A172 (cell line): ENCODE data around the gene RPL37A. TPM values are rescaled to one million over a fixed set of nuclear protein-coding genes. Genes with fewer than 3 reads are reported as not detected.

Experiments
- DNase-seq: peaks from one replicate; pipeline ENCODE4 v3.0.0-alpha.2; 2015; ENCODE audit warnings: low spot score
- total RNA-seq: library from RNA; depleted of rRNA; stranded (reverse); fragments of >200 nt; shearing (Covaris generic); gene quantifications from 2 replicates; pipeline ENCODE4 v1.2.3, GENCODE V29; 2014; rRNA removed

Gene RPL37A
- total RNA-seq, 1 experiment from 2014 or later: 1,454 TPM

- no peak for DNase-seq
Observed at GRCh38 chr2:216548901-216549331, 50.3 kb downstream of the RPL37A start.

DNA sequence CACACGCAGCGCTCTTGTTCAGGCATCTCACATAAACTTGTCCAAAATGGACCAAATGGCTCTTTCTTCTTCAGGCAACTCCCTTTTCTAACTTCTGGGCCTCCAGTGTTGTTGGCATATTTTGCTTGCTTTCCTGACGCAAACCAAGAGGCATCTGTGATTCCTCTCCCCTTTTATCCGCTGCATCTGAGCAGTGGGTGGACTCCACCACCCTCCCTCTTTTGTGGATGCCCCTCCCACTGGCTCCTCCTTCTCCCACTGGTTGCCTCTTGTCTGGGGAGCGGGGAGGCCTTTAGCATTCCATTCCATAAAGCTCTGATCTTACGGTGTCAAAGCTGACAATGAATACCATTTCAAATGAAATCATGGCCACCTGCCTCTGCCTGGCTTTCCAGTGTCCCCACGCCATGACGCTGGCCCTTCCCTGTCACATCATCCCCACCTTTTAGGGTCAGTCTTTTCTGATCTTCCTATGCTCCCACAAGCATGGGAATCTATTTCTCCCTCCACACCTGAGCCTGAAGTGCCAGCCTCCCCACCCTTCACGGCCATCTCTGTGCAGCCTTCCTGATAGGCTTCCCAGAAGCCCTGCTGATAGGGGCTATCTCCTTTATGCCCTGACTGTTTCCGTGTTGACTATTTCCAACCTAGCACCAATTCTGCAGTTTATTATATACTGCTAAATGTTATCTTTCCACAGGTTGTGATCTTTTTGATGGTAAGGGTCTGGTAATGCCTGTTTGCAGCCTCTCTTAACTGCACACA, 51.5 kb downstream of the RPL37A start:
- no peak for DNase-seq

DNA sequence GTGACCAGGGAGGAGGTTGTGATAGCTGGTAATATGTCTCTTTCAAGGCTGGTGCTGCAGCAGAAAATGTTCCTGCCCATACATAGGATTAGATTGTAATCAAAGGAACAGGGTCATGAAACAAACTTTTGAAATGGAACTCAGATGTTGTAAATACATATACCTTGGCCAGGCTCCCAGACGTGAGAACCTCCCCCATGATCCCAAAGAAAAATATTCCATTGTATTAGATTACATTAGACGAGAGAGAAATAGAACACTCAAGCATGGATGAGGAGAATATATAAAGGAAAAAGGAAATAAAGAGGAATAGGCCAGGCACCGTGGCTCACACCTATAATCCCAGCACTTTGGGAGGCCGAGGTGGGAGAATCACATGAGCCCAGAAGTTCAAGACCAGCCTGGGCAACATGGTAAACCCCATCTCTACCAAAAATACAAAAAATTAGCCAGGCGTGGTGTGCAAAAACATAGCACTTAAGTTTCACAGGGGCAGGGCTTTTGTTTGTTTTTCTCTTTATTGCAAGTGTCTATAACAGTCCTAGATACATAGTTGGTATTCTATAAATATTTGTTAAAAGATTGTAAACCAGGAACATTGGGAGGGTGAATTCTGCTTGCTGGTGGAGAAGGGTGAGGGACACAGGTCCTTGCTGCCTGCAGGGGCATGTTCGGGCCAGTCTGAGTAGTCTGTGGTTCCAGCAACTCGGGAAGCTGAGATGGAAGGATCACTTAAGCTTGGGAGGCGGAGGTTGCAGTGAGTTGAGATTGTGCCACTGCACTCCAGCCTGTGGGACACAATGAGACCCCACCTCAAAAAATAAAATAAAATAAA, 52.8 kb downstream of the RPL37A start:
- no peak for DNase-seq

DNA sequence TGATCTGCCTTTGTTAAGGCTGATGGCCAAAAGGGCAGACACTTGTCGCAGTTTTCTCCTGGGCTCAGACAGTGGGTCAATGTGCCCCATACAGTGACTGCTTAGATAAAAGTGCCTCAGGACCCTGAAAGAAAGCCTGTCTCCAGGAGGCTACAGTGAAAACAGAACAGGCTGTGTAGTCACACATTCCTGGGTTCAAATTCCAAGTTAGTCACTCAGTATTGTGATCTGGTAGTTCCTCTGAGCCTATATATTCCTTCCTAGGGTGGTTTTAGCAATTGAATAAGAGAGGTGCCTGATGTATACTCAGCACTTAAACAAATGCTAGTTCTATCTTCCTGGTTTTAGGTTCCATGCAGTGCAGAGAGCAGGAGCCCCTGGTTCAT, 54.4 kb downstream of the RPL37A start:
- no peak for DNase-seq

Other genes with a start within 250 kb of the RPL37A start
- 6.4 and 6.9 TPM in 2 replicates for gene MARCHF4, start 126.4 kb upstream of the RPL37A start, total RNA-seq
- 12.7 and 25.1 TPM in 2 replicates for gene SMARCAL1, start 86.4 kb upstream of the RPL37A start, total RNA-seq
- 42.8 and 56.6 TPM in 2 replicates for gene IGFBP2, start 134.6 kb downstream of the RPL37A start, total RNA-seq
- gene IGFBP5, start 196.7 kb downstream of the RPL37A start, total RNA-seq: 4.2 and 4.4 TPM in 2 replicates